ENCODE data around the gene BSND. TPM values are rescaled to one million over a fixed set of nuclear protein-coding genes. Genes with fewer than 3 reads are reported as not detected.

BSND gene
- total RNA-seq, 1 donor from 2014 or later: not detected

DNA sequence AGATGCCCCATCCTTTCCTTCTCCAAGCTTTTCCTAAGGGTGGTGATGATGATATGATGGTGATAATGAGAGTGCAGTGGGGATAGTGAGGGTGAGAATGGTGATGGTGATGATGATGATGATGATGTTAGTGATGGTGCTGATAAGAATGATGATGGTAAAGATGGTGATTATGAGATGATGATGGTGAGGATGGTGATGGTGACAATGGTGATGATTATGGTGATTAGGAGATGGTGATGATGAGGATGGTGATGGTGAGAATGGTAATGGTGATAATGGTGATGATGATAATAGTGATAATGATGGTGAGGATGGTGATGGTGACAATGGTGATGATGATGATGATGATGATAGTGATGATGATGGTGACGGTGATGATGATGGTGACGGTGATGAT is 4.0 kb downstream of the BSND start:
- Histone ChIP-seq H3K27ac (replicated peaks) (no peak overlapping the region), H3K36me3 (no peaks in the 10 kb centered on the region), H3K9me3 (replicated peaks) (no peaks in the 10 kb centered on the region), H3K27me3 (ENCODE audit: low read depth) (peaks cover 44% of the 10 kb centered on the region), H3K4me3 (no peak overlapping the region), H3K4me1 (no peaks in the 10 kb centered on the region)
- no peak for DNase-seq
- intact Hi-C loops (cut with micrococcal nuclease): no loop called here
- no peak for TF ChIP-seq CTCF (IDR thresholded peaks at IDR 0.05; ENCODE audit: borderline replicate concordance)

GRCh38 chr1:55005351-55006140 is 6.8 kb downstream of the BSND start:
- H3K36me3 ChIP-seq: no peaks in the 10 kb centered on the region
- intact Hi-C loops (cut with micrococcal nuclease): no loop called here
- H3K4me3 ChIP-seq: no peak overlapping the region
- H3K27ac ChIP-seq (replicated peaks): no peak overlapping the region
- DNase-seq: no peak
- no peaks in the 10 kb centered on the region for H3K9me3 ChIP-seq (replicated peaks)
- no peak for TF ChIP-seq CTCF (IDR thresholded peaks at IDR 0.05; ENCODE audit: borderline replicate concordance)
- H3K27me3 ChIP-seq (ENCODE audit: low read depth): peaks cover 16% of the 10 kb centered on the region
- no peaks in the 10 kb centered on the region for H3K4me1 ChIP-seq

- no peak for DNase-seq
- H3K27me3 ChIP-seq (ENCODE audit: low read depth): peaks cover 9% of the 10 kb centered on the region
These were observed 8.2 kb downstream of the BSND start for GRCh38 chr1:55006931-55007330.

GRCh38 chr1:55007625-55008024 is 8.9 kb downstream of the BSND start:
- Histone ChIP-seq H3K4me1 (no peaks in the 10 kb centered on the region), H3K4me3 (no peak overlapping the region), H3K27ac (replicated peaks) (no peak overlapping the region), H3K27me3 (ENCODE audit: low read depth) (peaks cover 9% of the 10 kb centered on the region), H3K36me3 (no peaks in the 10 kb centered on the region), H3K9me3 (replicated peaks) (no peaks in the 10 kb centered on the region)
- no peak for DNase-seq
- no peak for TF ChIP-seq CTCF (IDR thresholded peaks at IDR 0.05; ENCODE audit: borderline replicate concordance)
- intact Hi-C loops (cut with micrococcal nuclease): no loop called here

More at GRCh38 chr1:55006931-55007330, 8.2 kb downstream of the BSND start:
- Histone ChIP-seq H3K36me3 (no peaks in the 10 kb centered on the region), H3K27ac (replicated peaks) (no peak overlapping the region), H3K4me3 (no peak overlapping the region), H3K4me1 (no peaks in the 10 kb centered on the region), H3K9me3 (replicated peaks) (no peaks in the 10 kb centered on the region)
- intact Hi-C loops (cut with micrococcal nuclease): no loop called here
- TF ChIP-seq CTCF (IDR thresholded peaks at IDR 0.05; ENCODE audit: borderline replicate concordance): no peak

DNA sequence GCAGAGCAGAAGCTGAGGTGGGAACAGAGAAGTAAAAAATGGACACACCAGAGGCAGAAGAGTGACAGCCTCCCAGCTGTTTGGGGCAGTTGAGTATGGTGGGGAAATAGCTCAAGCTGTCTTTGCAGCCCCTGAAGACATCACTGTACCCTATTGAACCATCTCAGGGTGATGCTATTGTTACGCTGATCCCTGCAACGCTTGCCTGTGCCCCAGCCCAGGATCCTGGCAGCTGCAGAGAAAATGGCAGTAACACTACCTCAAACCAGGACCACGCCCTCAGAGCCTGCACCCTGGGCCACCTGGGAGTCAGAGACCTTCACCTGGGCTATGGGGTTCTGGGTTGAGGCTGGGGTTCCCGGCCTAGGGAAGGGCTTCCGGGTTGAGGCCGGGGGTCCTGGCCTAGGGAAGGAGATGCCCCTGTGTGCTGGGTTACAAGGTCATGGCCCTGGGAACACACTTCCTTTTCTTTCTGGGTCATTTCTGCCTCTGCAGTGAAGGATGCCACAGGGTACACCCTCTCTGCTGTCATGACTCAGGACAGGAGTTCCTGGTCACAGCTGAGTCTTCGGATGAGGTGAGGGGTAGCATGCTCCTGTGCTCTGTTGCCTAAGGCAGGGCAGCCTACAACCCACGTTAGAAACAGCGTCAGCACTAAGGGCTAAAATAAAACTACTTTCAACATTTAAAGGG is 11.6 kb downstream of the BSND start:
- Histone ChIP-seq H3K4me3 (no peak overlapping the region), H3K9me3 (replicated peaks) (no peaks in the 10 kb centered on the region), H3K4me1 (no peaks in the 10 kb centered on the region), H3K27me3 (ENCODE audit: low read depth) (peaks cover 32% of the 10 kb centered on the region), H3K36me3 (no peaks in the 10 kb centered on the region), H3K27ac (replicated peaks) (no peak overlapping the region)
- DNase-seq: no peak
- intact Hi-C loops (cut with micrococcal nuclease): no loop called here
- TF ChIP-seq CTCF (IDR thresholded peaks at IDR 0.05; ENCODE audit: borderline replicate concordance): no peak
